AG04449 (cell line): ENCODE data around the gene F2R.

Source experiments
- CTCF ChIA-PET: fragments of 350-600 bp; formaldehyde crosslinking; extraction: SDS; loops from one replicate; lab custom pipeline; 2021; ENCODE audit warnings: antibody characterized with exemption; lab: Yijun Ruan, JAX
- POLR2A ChIA-PET: fragments of 400-600, 350-600 bp; formaldehyde crosslinking; extraction: SDS; loops from one replicate; lab custom pipeline; 2020; ENCODE audit warnings: antibody characterized with exemption, inconsistent platforms; lab: Yijun Ruan, JAX
- DNase-seq: peaks from one replicate; pipeline ENCODE4 v3.0.0-alpha.2; 2010; ENCODE audit warnings: low read depth, low spot score
- H3K4me3 ChIP-seq: 2 replicates; pipeline ENCODE4 v1.5.1; 2011; ENCODE audit warnings: low read depth, mild to moderate bottlenecking, control low read depth, low read length
- CTCF ChIP-seq: IDR thresholded peaks from one replicate; pipeline ENCODE4 v1.5.1; 2011; ENCODE audit warnings: mild to moderate bottlenecking, moderate library complexity, low read length, control low read depth, inconsistent platforms; ENCODE audit not compliant: insufficient read depth; ENCODE audit errors: missing control alignments

The F2R gene

DNA sequence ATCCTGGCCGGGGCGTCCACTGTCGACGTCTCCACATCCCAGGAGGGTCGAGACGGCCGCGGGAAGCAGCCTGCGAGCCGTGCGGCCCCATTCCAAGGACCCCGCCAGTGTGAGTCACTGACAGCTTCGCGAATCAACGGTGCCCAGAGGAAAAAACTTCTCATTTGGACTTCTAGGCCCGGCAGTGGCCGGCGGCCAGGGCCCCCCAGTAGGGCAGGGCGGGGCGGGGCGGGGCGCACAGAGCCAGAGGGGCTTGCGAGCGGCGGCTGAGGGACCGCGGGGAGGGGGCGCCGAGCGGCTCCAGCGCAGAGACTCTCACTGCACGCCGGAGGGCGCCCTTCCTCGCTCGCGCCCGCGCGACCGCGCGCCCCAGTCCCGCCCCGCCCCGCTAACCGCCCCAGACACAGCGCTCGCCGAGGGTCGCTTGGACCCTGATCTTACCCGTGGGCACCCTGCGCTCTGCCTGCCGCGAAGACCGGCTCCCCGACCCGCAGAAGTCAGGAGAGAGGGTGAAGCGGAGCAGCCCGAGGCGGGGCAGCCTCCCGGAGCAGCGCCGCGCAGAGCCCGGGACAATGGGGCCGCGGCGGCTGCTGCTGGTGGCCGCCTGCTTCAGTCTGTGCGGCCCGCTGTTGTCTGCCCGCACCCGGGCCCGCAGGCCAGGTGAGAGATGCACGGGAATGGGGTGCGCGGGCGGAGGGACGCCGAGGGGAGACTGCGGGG, at the start of gene F2R:
Gene F2R (plus strand): TSS at position 391 of the 720 bp plus-strand sequence. CDS start 182 bp downstream, at position 573.
- POLR2A ChIA-PET, result no interaction called here
- peak; percentile 65 for TF ChIP-seq CTCF
- CTCF ChIA-PET, result interaction anchor here (1.0 to 2.3 kb wide), 7 partner anchors 11 to 78 kb away, joined by 3 to 9 read pairs (median 3); no protein-coding TSS in a partner anchor
- DNase-seq, result no peak
- peak within 1 kb of the TSS; percentile 87 for H3K4me3 ChIP-seq

DNA sequence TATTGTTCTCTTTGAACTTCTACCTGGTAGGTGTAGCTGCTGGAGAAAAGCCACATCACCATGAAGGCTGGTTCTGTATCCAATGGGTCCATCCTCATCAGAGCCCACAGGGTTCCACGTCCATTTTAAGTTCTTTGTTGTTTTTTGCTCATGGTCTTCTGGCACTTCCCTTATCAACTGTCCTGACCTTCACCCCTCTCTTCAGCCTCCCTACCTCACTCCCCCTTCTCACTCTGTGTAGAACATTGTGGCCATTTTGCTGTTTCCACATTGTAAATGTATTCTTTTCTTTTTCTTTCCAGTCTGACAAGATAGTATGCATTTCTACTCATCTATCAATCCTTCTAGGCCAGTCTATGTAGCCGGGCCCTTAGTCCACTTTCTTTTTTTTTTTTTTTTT, 48.4 kb upstream of the F2R start:
- DNase-seq, result no peak
- TF ChIP-seq CTCF, result no peak
- no peak overlapping the region for H3K4me3 ChIP-seq
- POLR2A ChIA-PET, result no interaction called here
- CTCF ChIA-PET, result interaction anchor here (1.0 kb wide), 1 partner anchor 107 kb away, joined by 4 read pairs; no protein-coding TSS in a partner anchor

- no peak for TF ChIP-seq CTCF
- ChIA-PET POLR2A (no interaction called here), CTCF (interaction anchor here (1.0 to 1.6 kb wide), 3 partner anchors 12 to 68 kb away, joined by 3 to 5 read pairs (median 3); no protein-coding TSS in a partner anchor)
- no peak for DNase-seq
- H3K4me3 ChIP-seq, result no peak overlapping the region
These were observed 46.7 kb upstream of the F2R start for GRCh38 chr5:76669245-76669644.

- CTCF ChIA-PET, result interaction anchor here (1.1 to 1.5 kb wide), 2 partner anchors 13 to 104 kb away, joined by 3 to 4 read pairs; no protein-coding TSS in a partner anchor
- POLR2A ChIA-PET, result no interaction called here
- H3K4me3 ChIP-seq, result no peak overlapping the region
- no peak for DNase-seq
- no peak for TF ChIP-seq CTCF
These were observed 45.4 kb upstream of the F2R start for GRCh38 chr5:76670508-76670907.

DNA sequence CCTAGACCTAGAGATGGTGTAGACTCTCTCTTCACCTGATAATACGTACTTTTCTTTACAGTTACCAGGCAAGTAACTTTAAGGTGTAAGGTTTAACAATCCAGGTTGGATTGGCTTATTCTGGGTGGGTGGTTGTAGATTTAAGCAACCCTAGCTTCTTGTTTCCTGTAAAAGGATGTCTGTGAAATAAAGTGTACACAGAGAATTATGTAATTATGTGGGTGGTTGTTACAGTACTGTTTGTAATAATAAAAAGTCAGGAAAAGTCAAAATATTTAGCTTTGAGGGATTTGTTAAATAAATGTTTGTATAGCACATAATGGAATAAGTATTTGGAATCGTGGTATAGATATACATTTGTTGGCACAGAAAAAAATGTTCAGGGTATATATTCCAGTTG, 43.7 kb upstream of the F2R start:
- ChIA-PET POLR2A (no interaction called here), CTCF (no interaction called here)
- no peak for DNase-seq
- H3K4me3 ChIP-seq, result no peak overlapping the region
- no peak for TF ChIP-seq CTCF

GRCh38 chr5:76673125-76673524, 42.8 kb upstream of the F2R start:
- DNase-seq, result no peak
- ChIA-PET POLR2A (no interaction called here), CTCF (interaction anchor here (1.8 kb wide), 1 partner anchor 101 kb away, joined by 7 read pairs; no protein-coding TSS in a partner anchor)
- H3K4me3 ChIP-seq, result no peak overlapping the region
- TF ChIP-seq CTCF, result no peak
